Activated CD4-positive, alpha-beta T cell treated with anti-CD3 and anti-CD28 coated beads, Interleukin-2, amount 10 ng/mL, durations not matched to agents 7 days and 5 days (primary cell): Measurements from ENCODE around the gene FMO2. TPM values are rescaled to one million over a fixed set of nuclear protein-coding genes. Genes with fewer than 3 reads are reported as not detected.

ENCODE experiments used
- CTCF ChIA-PET: fragments of 350-600 bp; sonication (Branson Sonifier 250); formaldehyde crosslinking; loops from one replicate; lab custom pipeline; 2021; ENCODE audit warnings: antibody characterized with exemption; lab: Charles Lee
- POLR2A ChIA-PET: fragments of 350-600 bp; sonication (Branson Sonifier 250); formaldehyde crosslinking; loops from one replicate; lab custom pipeline; 2021; ENCODE audit warnings: antibody characterized with exemption; lab: Charles Lee
- DNase-seq: peaks from one replicate; pipeline ENCODE4 v3.0.0-alpha.2; 2020
- H3K27ac Mint-ChIP-seq: one replicate; pipeline ENCODE4 v1.8.0; 2021; ENCODE audit warnings: mild to moderate bottlenecking, moderate library complexity, mixed read lengths
- H3K27me3 Mint-ChIP-seq: one replicate; pipeline ENCODE4 v1.8.0; 2021; ENCODE audit warnings: mixed read lengths
- H3K36me3 Mint-ChIP-seq: one replicate; pipeline ENCODE4 v1.8.0; 2021; ENCODE audit warnings: low read depth, mixed read lengths
- H3K4me1 Mint-ChIP-seq: one replicate; pipeline ENCODE4 v1.8.0; 2021; ENCODE audit warnings: mixed read lengths
- H3K4me3 Mint-ChIP-seq: one replicate; pipeline ENCODE4 v1.8.0; 2021; ENCODE audit warnings: mild to moderate bottlenecking, moderate library complexity, mixed read lengths
- H3K9me3 Mint-ChIP-seq: one replicate; pipeline ENCODE4 v1.8.0; 2021; ENCODE audit warnings: mixed read lengths
- total RNA-seq, 2 experiments: library from RNA; stranded (reverse); gene quantifications; one replicate each; pipeline ENCODE4 v1.2.3, GENCODE V29; 2021

Gene FMO2
- total RNA-seq, 2 experiments from 2014 or later: not detected

GRCh38 chr1:171243878-171244277, 58.8 kb downstream of the FMO2 start:
- Mint-ChIP-seq H3K9me3 (peaks cover 8% of the 10 kb centered on the region), H3K4me1 (no peaks in the 10 kb centered on the region), H3K36me3 (no peaks in the 10 kb centered on the region), H3K27me3 (peaks cover 39% of the 10 kb centered on the region), H3K4me3 (no peak overlapping the region), H3K27ac (no peak overlapping the region)
- no peak for DNase-seq
- ChIA-PET CTCF (no interaction called here), POLR2A (no interaction called here)

- Mint-ChIP-seq H3K36me3 (no peaks in the 10 kb centered on the region), H3K4me1 (no peaks in the 10 kb centered on the region), H3K27me3 (peaks cover 42% of the 10 kb centered on the region), H3K9me3 (no peaks in the 10 kb centered on the region), H3K27ac (no peak overlapping the region), H3K4me3 (no peak overlapping the region)
- peak; percentile 20 for DNase-seq
- ChIA-PET POLR2A (no interaction called here), CTCF (interaction anchor here (1.2 to 1.6 kb wide), 2 partner anchors 14 to 68 kb away, joined by 3 to 7 read pairs; partner anchors contain the start of gene FMO4)
Observed at GRCh38 chr1:171245458-171246064, 60.5 kb downstream of the FMO2 start.

- no peak for DNase-seq
- Mint-ChIP-seq H3K9me3 (no peaks in the 10 kb centered on the region), H3K4me1 (peaks cover 8% of the 10 kb centered on the region), H3K27ac (no peak overlapping the region), H3K36me3 (no peaks in the 10 kb centered on the region), H3K27me3 (peaks cover 47% of the 10 kb centered on the region), H3K4me3 (no peak overlapping the region)
- CTCF ChIA-PET: no interaction called here
- POLR2A ChIA-PET: no interaction called here
Observed at GRCh38 chr1:171247501-171247900, 62.4 kb downstream of the FMO2 start.

GRCh38 chr1:171248302-171248701, 63.2 kb downstream of the FMO2 start, which contains the start of gene FMO1:
Gene FMO1, plus strand, starts transcription at chr1:171248494. Its CDS starts 9,594 bp downstream, at chr1:171258088.
- DNase-seq: no peak
- ChIA-PET CTCF (interaction anchor here (0.7 kb wide), 1 partner anchor 66 kb away, joined by 3 read pairs; the partner anchor contains the start of gene FMO4), POLR2A (no interaction called here)
- Mint-ChIP-seq H3K27me3 (peaks cover 49% of the 10 kb centered on the region), H3K4me1 (peaks cover 10% of the 10 kb centered on the region), H3K9me3 (no peaks in the 10 kb centered on the region), H3K4me3 (no peak within 1 kb of the TSS), H3K27ac (no peak within 1 kb of the TSS), H3K36me3 (no peaks in the 10 kb centered on the region)

- Mint-ChIP-seq H3K9me3 (no peaks in the 10 kb centered on the region), H3K36me3 (no peaks in the 10 kb centered on the region), H3K27me3 (peaks cover 46% of the 10 kb centered on the region), H3K4me1 (peaks cover 10% of the 10 kb centered on the region), H3K4me3 (no peak overlapping the region), H3K27ac (no peak overlapping the region)
- ChIA-PET POLR2A (no interaction called here), CTCF (interaction anchor here (0.7 kb wide), 1 partner anchor 65 kb away, joined by 3 read pairs; the partner anchor contains the start of gene FMO4)
- DNase-seq: no peak
Observed at GRCh38 chr1:171248841-171249240, 63.7 kb downstream of the FMO2 start.

GRCh38 chr1:171250263-171250662, 65.2 kb downstream of the FMO2 start:
- peaks cover 10% of the 10 kb centered on the region for H3K4me1 Mint-ChIP-seq
- POLR2A ChIA-PET: no interaction called here
- DNase-seq: no peak

GRCh38 chr1:171251042-171251951, 66.2 kb downstream of the FMO2 start:
- H3K4me3 Mint-ChIP-seq: peak overlapping the region; percentile 78
- H3K9me3 Mint-ChIP-seq: no peaks in the 10 kb centered on the region
- H3K27ac Mint-ChIP-seq: no peak overlapping the region
- H3K4me1 Mint-ChIP-seq: peaks cover 10% of the 10 kb centered on the region
- CTCF ChIA-PET: no interaction called here
- peaks cover 46% of the 10 kb centered on the region for H3K27me3 Mint-ChIP-seq
- peak; percentile 29 for DNase-seq
- H3K36me3 Mint-ChIP-seq: no peaks in the 10 kb centered on the region
- POLR2A ChIA-PET: no interaction called here

More at GRCh38 chr1:171250263-171250662, 65.2 kb downstream of the FMO2 start:
- Mint-ChIP-seq H3K27ac (no peak overlapping the region), H3K4me3 (no peak overlapping the region), H3K36me3 (no peaks in the 10 kb centered on the region), H3K27me3 (peaks cover 46% of the 10 kb centered on the region), H3K9me3 (no peaks in the 10 kb centered on the region)
- CTCF ChIA-PET: interaction anchor here (0.8 kb wide), 1 partner anchor 64 kb away, joined by 3 read pairs; the partner anchor contains the start of gene FMO4

- no peak for DNase-seq
- Mint-ChIP-seq H3K4me3 (peak overlapping the region; percentile 78), H3K27ac (no peak overlapping the region), H3K4me1 (peaks cover 10% of the 10 kb centered on the region), H3K9me3 (no peaks in the 10 kb centered on the region), H3K36me3 (no peaks in the 10 kb centered on the region), H3K27me3 (peaks cover 46% of the 10 kb centered on the region)
- ChIA-PET POLR2A (no interaction called here), CTCF (no interaction called here)
Observed at GRCh38 chr1:171251952-171252300, 66.8 kb downstream of the FMO2 start.

GRCh38 chr1:171252482-171252881, 67.4 kb downstream of the FMO2 start:
- CTCF ChIA-PET: no interaction called here
- Mint-ChIP-seq H3K4me1 (peaks cover 10% of the 10 kb centered on the region), H3K4me3 (no peak overlapping the region), H3K27me3 (peaks cover 45% of the 10 kb centered on the region), H3K27ac (no peak overlapping the region), H3K9me3 (no peaks in the 10 kb centered on the region), H3K36me3 (no peaks in the 10 kb centered on the region)
- POLR2A ChIA-PET: no interaction called here
- peak; percentile 17 for DNase-seq

GRCh38 chr1:171254859-171255258, 69.8 kb downstream of the FMO2 start:
- no peak for DNase-seq

GRCh38 chr1:171256940-171257606, 72.0 kb downstream of the FMO2 start:
- H3K27ac Mint-ChIP-seq: no peak overlapping the region
- H3K4me1 Mint-ChIP-seq: peaks cover 5% of the 10 kb centered on the region
- DNase-seq: no peak
- H3K9me3 Mint-ChIP-seq: no peaks in the 10 kb centered on the region
- H3K27me3 Mint-ChIP-seq: peaks cover 14% of the 10 kb centered on the region
- POLR2A ChIA-PET: no interaction called here
- H3K4me3 Mint-ChIP-seq: no peak overlapping the region
- CTCF ChIA-PET: no interaction called here
- no peaks in the 10 kb centered on the region for H3K36me3 Mint-ChIP-seq

More at GRCh38 chr1:171254859-171255258, 69.8 kb downstream of the FMO2 start:
- Mint-ChIP-seq H3K27me3 (peaks cover 29% of the 10 kb centered on the region), H3K36me3 (no peaks in the 10 kb centered on the region), H3K9me3 (no peaks in the 10 kb centered on the region), H3K4me1 (peaks cover 10% of the 10 kb centered on the region), H3K4me3 (no peak overlapping the region), H3K27ac (no peak overlapping the region)
- CTCF ChIA-PET: no interaction called here
- POLR2A ChIA-PET: no interaction called here

GRCh38 chr1:171257607-171258076, 72.5 kb downstream of the FMO2 start:
- Mint-ChIP-seq H3K4me1 (peaks cover 1% of the 10 kb centered on the region), H3K36me3 (no peaks in the 10 kb centered on the region), H3K4me3 (no peak overlapping the region), H3K27me3 (peaks cover 13% of the 10 kb centered on the region), H3K9me3 (no peaks in the 10 kb centered on the region), H3K27ac (no peak overlapping the region)
- POLR2A ChIA-PET: no interaction called here
- CTCF ChIA-PET: no interaction called here
- no peak for DNase-seq
